ENCODE measurements around the gene C7orf57. TPM values are rescaled to one million over a fixed set of nuclear protein-coding genes. Genes with fewer than 3 reads are reported as not detected.
A peak's percentile ranks its signal among the peaks of the same experiment; 100 is the strongest.

Gene C7orf57
- total RNA-seq, 1 experiment from 2014 or later = 3.2 TPM

GRCh38 chr7:47991270-47991669, 44.1 kb upstream of the C7orf57 start:
- Histone ChIP-seq H3K4me3 (ENCODE audit: low read depth in 2 of 2, low read length in 2 of 2) (peak overlapping the region; percentile 44 to 56), H3K27ac (ENCODE audit: low read length) (peak overlapping the region; percentile 96), H3K4me1 (ENCODE audit: control insufficient read depth, insufficient read depth, low read length) (peaks cover 22% of the 10 kb centered on the region), H3K36me3 (ENCODE audit: control insufficient read depth, insufficient read depth, low read length) (no peaks in the 10 kb centered on the region), H3K9me3 (ENCODE audit: control insufficient read depth, insufficient read depth, low read depth, low read length) (no peaks in the 10 kb centered on the region), H3K27me3 (ENCODE audit: control insufficient read depth, insufficient read depth, low read length) (no peaks in the 10 kb centered on the region)
- BruUV-seq (replicated peaks) = no TSS peak
- peak; percentile 54 for ATAC-seq
- intact Hi-C loops (cut with micrococcal nuclease; ENCODE audit: unreplicated experiment) = loop anchor here (1.0 to 5.0 kb wide), 3 partner anchors 96 to 161 kb away; partner anchors contain the start of gene UPP1
- ChIA-PET POLR2A (interaction anchor here (0.9 kb wide), 1 partner anchor 105 kb away, joined by 3 read pairs; no protein-coding TSS in a partner anchor), CTCF (interaction anchor here (0.6 to 2.2 kb wide), 11 partner anchors 24 to 725 kb away, joined by 3 to 22 read pairs (median 4); partner anchors contain the start of gene C7orf57)
- in situ Hi-C loops (cut with HindIII; ENCODE audit: low pct_unique_long_range_greater_than_20kb, low sequenced_read_pairs) = loop anchor here (10.0 kb wide), 1 partner anchor 84 kb away; no protein-coding TSS in a partner anchor
- TF ChIP-seq REST (IDR thresholded peaks at IDR 0.05; ENCODE audit: insufficient read depth in 1 of 2, low read depth in 2 of 2, low read length in 1 of 2) (no peak), TCF7L2 (IDR thresholded peaks at IDR 0.05; ENCODE audit: low read depth, low read length) (no peak), POLR2AphosphoS5 (IDR thresholded peaks at IDR 0.05; ENCODE audit: low read depth, low read length) (no peak), CTCF (IDR thresholded peaks at IDR 0.05) (no peak), SIN3A (IDR thresholded peaks at IDR 0.05; ENCODE audit: borderline replicate concordance, insufficient read depth, low read depth, low read length) (no peak)
- DNase-seq (ENCODE audit: low read depth, low spot score) = no peak

- POLR2A ChIA-PET = interaction anchor here (0.9 kb wide), 1 partner anchor 104 kb away, joined by 3 read pairs; no protein-coding TSS in a partner anchor
- H3K36me3 ChIP-seq (ENCODE audit: control insufficient read depth, insufficient read depth, low read length) = no peaks in the 10 kb centered on the region
- TF ChIP-seq POLR2AphosphoS5 (IDR thresholded peaks at IDR 0.05; ENCODE audit: low read depth, low read length) = peak; percentile 67
- peak; percentile 57 for TF ChIP-seq TCF7L2 (IDR thresholded peaks at IDR 0.05; ENCODE audit: low read depth, low read length)
- peak; percentile 94 for TF ChIP-seq CTCF (IDR thresholded peaks at IDR 0.05)
- peak in 1 of 2 experiments; percentile 67; a peak in 1 of 4 replicates for TF ChIP-seq REST (IDR thresholded peaks at IDR 0.05; ENCODE audit: insufficient read depth in 1 of 2, low read depth in 2 of 2, low read length in 1 of 2)
- no peak for TF ChIP-seq SIN3A (IDR thresholded peaks at IDR 0.05; ENCODE audit: borderline replicate concordance, insufficient read depth, low read depth, low read length)
- peak overlapping the region; percentile 44 to 56 for H3K4me3 ChIP-seq (ENCODE audit: low read depth in 2 of 2, low read length in 2 of 2)
- no peaks in the 10 kb centered on the region for H3K9me3 ChIP-seq (ENCODE audit: control insufficient read depth, insufficient read depth, low read depth, low read length)
- CTCF ChIA-PET = interaction anchor here (0.6 to 2.2 kb wide), 12 partner anchors 23 to 725 kb away, joined by 3 to 22 read pairs (median 4); partner anchors contain the start of gene C7orf57
- intact Hi-C loops (cut with micrococcal nuclease; ENCODE audit: unreplicated experiment) = loop anchor here (1.0 to 5.0 kb wide), 3 partner anchors 95 to 160 kb away; partner anchors contain the start of gene UPP1
- in situ Hi-C loops (cut with HindIII; ENCODE audit: low pct_unique_long_range_greater_than_20kb, low sequenced_read_pairs) = loop anchor here (10.0 kb wide), 1 partner anchor 83 kb away; no protein-coding TSS in a partner anchor
- ATAC-seq (peak; percentile 100), DNase-seq (ENCODE audit: low read depth, low spot score) (peak; percentile 75)
- peak overlapping the region; percentile 96 for H3K27ac ChIP-seq (ENCODE audit: low read length)
- H3K27me3 ChIP-seq (ENCODE audit: control insufficient read depth, insufficient read depth, low read length) = no peaks in the 10 kb centered on the region
- BruUV-seq (replicated peaks) = no TSS peak
- peaks cover 22% of the 10 kb centered on the region for H3K4me1 ChIP-seq (ENCODE audit: control insufficient read depth, insufficient read depth, low read length)
Measured at GRCh38 chr7:47991741-47992311, 43.5 kb upstream of the C7orf57 start.
